ENCODE measurements around the gene R3HCC1L.

Gene R3HCC1L

GRCh38 chr10:98238391-98238790 lies 103.9 kb downstream of the R3HCC1L start:
- no peak for DNase-seq

GRCh38 chr10:98240524-98240923 lies 106.1 kb downstream of the R3HCC1L start:
- no peak for DNase-seq

- DNase-seq, result no peak
Observed at GRCh38 chr10:98242823-98243222, 108.4 kb downstream of the R3HCC1L start.

GRCh38 chr10:98244141-98244540 lies 109.7 kb downstream of the R3HCC1L start:
- DNase-seq, result no peak

GRCh38 chr10:98244586-98244985 lies 110.1 kb downstream of the R3HCC1L start:
- no peak for DNase-seq

GRCh38 chr10:98246911-98247805 lies 112.7 kb downstream of the R3HCC1L start:
- DNase-seq, result no peak

- DNase-seq, result no peak
Observed at GRCh38 chr10:98248018-98248417, 113.6 kb downstream of the R3HCC1L start.

GRCh38 chr10:98249134-98249533 lies 114.7 kb downstream of the R3HCC1L start:
- DNase-seq, result no peak

- no peak for DNase-seq
Observed at GRCh38 chr10:98251399-98251798, 116.9 kb downstream of the R3HCC1L start.

GRCh38 chr10:98252464-98252863 lies 118.0 kb downstream of the R3HCC1L start:
- no peak for DNase-seq

GRCh38 chr10:98253499-98253898 lies 119.0 kb downstream of the R3HCC1L start:
- DNase-seq, result no peak

- no peak for DNase-seq
Observed at GRCh38 chr10:98254234-98254974, 119.9 kb downstream of the R3HCC1L start.

- no peak for DNase-seq
Observed at GRCh38 chr10:98255146-98255877, 120.9 kb downstream of the R3HCC1L start.

GRCh38 chr10:98256692-98257091 lies 122.2 kb downstream of the R3HCC1L start:
- DNase-seq, result no peak

- DNase-seq, result no peak
Observed at GRCh38 chr10:98257198-98257597, 122.7 kb downstream of the R3HCC1L start.

GRCh38 chr10:98257961-98258360 lies 123.5 kb downstream of the R3HCC1L start:
- no peak for DNase-seq

- no peak for DNase-seq
Observed at GRCh38 chr10:98258683-98259454, 124.4 kb downstream of the R3HCC1L start.

GRCh38 chr10:98259606-98260315 lies 125.3 kb downstream of the R3HCC1L start:
- DNase-seq, result no peak

GRCh38 chr10:98260350-98260749 lies 125.9 kb downstream of the R3HCC1L start:
- no peak for DNase-seq

- no peak for DNase-seq
Observed at GRCh38 chr10:98260752-98261151, 126.3 kb downstream of the R3HCC1L start.

- no peak for DNase-seq
Observed at GRCh38 chr10:98261436-98262277, 127.2 kb downstream of the R3HCC1L start.
